Stimulated activated CD8-positive, alpha-beta memory T cell treated with anti-CD3 and anti-CD28 coated beads, Interleukin-15, amount 100 ng/mL, for 1 hour (primary cell): ENCODE data around the gene LSM7.
"Not testable (repeated sequence)": the region's sequence is repeated elsewhere in the genome, so short reads cannot be mapped to it uniquely, and the experiment has no call there.

ENCODE experiments used
- DNase-seq: peaks from one replicate; pipeline ENCODE4 v3.0.0-alpha.2; 2020; ENCODE audit warnings: low read depth

LSM7 gene

DNA sequence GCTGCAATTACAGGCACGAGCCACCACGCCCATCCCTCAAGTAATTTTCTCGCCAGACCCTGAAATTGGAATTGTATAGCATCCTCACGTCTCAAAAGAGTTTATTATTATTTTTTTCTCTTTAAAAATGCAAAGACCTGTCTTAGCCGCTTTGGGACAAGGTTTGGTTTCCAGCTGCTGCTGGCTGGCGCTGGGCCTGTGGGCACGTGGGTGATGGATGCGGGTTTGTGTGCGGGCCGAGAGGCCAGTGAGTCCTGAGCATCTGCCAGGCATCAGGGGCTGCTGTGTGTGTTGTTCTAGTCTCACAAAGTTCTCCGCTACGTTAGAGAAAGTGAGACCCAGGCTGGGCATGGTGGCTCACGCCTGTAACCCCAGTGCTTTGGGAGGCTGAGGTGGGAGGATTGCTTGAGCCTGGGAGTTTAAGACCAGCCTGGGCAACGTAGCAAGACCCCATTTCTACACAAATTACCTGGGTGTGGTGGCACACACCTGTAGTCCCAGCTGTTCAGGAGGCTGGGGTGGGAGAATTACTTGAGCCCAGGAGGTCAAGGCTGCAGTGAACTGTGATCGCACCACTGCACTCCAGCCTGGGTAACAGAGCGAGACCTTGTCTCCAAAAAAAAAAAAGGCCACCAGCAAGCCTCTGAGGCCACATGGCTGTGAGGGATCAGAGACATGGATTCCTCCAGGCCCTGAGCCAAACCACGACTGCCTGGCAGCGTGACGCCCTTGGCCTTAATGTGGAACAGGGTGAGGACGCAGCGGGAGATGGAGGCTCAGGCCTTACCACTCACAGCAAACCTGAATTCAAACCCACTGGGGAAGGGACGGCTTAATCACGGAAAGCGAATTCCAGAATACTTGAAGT is 27.0 kb upstream of the LSM7 start:
- no peak for DNase-seq

DNA sequence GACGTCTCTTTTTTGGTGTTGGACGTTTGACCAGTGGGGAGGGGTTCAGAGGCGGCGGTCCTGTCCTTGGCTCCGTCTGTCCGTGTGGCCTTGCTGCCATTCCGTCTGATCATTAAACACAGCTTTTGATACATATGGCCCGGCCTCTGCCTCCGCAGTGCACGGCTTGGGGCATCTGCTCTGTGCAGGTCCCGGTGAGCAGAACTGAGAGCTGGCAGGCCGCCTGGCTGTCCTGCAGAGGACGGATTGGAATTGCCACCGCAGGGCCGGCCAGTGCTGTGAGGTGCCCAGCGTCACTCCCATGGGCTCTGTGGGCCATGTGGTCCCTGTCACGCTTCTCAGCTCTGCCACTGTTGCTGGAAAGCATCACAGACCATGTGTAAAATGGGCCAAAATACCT is 26.3 kb upstream of the LSM7 start:
- DNase-seq, result no peak

DNA sequence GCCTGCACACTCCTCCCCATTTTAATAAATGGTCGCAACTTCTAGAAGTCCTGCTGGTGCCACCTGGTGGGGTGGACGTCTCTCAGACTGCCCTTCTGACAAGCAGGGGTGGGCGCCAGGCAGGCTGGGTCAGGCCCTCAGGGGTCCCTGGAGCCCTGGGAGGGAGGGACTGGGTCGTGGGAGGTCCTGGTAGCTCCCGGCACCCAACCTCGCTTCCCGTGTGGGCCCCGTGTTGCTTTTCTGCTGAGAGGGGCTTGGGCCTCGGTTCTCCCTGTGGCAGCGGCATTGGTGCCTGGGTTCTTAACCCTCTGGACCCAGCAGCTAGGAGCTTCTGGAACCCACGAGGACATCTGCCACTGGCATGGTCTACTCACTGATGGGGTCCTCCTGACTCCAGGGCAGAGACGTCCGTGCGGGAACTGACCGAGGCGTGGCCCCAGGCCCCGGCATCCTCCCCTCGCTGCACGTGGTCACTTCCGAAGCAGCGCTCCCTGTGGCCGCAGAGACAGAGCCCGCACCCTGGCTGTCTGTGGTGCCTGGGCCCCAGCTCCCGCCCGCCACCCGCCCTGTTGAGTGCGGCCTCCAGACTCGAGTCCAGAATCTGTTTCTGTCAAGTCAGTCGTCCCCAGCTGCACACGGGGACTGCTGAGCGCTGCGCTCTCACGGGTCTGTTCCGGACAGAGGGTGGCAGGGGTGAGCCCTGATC is 25.7 kb upstream of the LSM7 start:
- no peak for DNase-seq

DNA sequence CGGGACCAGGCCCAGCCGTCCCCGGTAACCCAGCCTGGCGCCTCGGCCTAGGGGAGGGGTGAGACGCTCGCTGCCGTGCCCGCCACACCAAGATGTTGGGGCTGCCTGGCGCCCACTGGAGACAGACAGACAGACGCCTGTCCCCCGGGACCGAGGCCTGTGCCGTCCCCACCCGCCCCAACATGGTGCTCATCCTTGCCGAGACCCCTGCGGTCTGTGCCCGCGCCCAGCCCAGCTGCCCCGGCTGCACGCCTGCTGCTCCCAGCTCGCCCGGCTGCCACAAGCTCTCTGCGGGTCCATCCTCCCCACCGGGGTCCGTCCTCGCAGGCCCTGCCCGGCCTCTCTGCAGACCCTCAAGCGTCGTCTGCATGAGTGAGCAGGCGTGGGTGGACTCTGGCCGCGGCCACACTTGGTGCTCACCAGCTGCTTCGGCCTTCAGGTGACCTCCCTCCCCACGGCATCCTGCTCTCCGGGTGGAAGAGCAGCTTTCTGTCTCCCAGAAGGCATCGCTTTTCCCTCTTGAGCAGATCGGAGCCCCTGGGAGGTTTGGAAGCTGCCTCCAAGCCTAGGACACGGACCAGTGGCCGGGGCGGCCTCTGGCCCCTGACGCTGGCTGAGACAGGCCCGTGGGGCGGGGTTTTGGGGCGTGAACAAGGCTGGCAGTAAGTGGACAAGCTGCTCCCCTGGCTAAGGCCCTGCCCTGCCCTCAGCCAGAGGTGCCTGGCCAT is 24.9 kb upstream of the LSM7 start:
- no peak for DNase-seq

DNA sequence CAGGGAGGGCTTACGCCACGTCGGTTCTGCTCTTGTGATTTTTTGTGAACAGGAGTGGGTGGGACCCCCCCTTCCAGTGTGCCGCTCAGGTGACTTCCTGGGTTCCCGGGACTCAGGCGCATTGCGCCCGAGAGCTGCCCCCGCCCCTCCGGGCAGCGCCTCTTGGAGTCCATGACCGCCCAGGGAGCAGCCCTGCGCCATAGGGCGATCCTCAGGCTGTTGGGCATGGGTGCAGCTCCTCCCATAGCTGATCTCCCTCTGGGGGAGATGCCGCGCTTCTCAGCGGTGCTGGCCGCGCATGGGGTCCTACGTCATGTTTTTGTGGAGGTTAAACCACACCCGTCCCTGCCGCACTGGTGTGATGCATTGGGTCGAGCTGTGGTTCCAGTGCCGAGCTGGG is 23.7 kb upstream of the LSM7 start:
- DNase-seq, result no peak

DNA sequence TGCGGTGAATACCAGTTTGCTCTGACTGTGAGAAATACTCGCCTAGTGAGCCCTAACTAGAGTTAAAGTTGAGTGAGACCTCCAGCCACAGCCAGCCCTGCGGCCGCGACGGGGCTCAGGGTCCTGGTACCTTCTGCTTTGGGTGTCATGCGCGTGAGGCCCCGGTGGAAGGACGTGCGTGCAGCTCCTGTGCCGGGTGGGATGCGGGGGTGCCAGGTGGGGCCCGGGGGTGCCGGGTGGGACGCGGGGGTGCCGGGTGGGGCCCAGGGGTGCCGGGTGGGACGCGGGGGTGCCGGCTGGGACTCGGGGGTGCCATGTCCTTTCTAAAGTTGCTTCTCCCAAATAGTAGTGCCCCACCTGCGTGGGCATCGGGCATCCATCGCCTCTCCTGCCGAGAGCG is 23.2 kb upstream of the LSM7 start:
- no peak for DNase-seq

- no peak for DNase-seq
These were observed 22.3 kb upstream of the LSM7 start for GRCh38 chr19:2350656-2351055.

GRCh38 chr19:2349818-2350217 is 21.4 kb upstream of the LSM7 start:
- not testable (repeated sequence) for DNase-seq

DNA sequence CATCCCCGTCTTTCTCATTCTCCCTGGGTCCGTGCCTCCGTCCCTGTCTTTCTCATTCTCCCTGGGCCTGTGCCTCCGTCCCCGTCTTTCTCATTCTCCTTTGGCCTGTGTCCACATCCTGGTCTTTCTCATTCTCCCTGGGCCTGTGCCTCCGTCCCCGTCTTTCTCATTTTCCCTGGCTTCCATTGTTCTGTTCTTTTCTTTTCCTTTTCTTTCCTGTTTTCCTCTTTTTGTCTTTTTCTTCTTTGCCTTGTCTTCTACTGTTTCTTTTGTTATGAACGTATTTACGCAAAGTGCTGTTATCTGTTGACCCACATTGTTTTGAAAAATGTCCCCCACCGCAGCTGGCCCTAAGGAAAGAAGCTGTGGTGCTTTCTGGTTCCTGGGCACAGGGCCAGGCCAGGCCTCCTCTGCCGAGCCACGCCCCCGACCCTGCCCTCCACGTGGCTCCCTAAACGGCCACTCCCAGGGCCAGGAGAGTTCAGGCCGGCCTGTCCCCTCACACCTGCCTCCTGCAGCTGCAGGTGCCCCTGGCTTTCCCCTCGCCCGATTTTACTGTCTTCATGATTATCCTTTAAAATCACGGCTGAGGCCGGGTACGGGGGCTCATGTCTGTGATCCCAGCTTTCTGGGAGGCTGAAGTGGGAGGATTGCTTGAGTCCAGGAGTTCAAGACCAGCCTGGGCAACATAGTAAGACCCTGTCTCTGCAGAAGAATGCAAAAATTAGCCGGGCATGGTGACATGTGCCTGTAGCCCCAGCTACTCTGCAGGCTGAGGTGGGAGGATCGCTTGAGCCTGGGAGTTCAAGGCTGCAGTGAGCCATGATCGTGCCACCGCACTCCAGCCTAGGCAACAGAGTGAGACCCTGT is 17.6 kb upstream of the LSM7 start:
- no peak for DNase-seq

DNA sequence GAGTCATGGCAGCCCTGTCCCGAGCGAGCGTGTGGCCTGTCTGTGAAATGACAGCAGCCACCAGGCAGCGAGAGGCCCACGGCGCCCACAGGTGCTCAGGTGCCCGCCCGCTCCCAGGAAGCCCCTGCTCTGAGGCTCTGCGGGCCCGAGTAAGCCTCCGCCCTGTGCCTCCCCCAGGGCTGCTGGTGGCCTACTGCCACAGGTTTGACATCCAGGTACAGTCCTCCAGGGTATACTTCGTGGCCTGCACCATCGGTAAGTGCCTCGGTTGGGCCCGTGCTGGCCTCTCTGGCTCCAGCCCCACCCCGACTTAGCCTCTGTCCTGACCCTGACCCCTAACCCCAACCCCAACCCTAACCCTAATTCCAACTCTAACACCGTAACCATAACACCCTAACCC is 16.7 kb upstream of the LSM7 start:
- DNase-seq, result no peak

DNA sequence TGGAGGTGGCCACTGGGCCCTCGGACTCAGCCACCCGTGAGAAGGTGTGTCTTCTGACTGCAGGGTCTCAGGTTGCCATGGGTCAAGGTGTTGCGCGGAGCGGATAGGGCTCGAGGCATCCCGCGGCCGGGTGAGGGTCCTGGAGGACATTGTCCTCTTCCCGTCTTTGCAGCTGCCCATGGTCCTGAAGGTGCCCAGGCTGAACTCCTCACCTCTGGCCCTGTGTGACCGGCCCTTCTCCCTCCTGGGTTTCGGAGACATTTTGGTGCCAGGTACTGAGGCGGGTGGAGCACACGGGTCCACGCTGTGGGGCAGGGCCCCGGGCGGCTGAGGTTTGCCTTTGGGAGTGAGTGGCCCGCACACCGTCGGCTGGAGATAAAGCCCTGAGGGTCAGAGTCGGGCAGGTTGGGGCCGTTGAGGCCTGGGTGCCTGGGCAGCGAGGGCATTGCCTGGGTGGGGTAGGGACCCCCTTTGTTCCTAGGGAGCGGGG is 16.0 kb upstream of the LSM7 start:
- no peak for DNase-seq

- no peak for DNase-seq
These were observed 15.1 kb upstream of the LSM7 start for GRCh38 chr19:2343289-2343982.

- no peak for DNase-seq
These were observed 14.4 kb upstream of the LSM7 start for GRCh38 chr19:2342656-2343288.

- DNase-seq, result no peak
These were observed 13.6 kb upstream of the LSM7 start for GRCh38 chr19:2341982-2342381.

GRCh38 chr19:2341244-2341751 is 12.9 kb upstream of the LSM7 start:
- DNase-seq, result no peak

- no peak for DNase-seq
These were observed 12.3 kb upstream of the LSM7 start for GRCh38 chr19:2340496-2341243.

GRCh38 chr19:2339644-2340310 is 11.4 kb upstream of the LSM7 start:
- DNase-seq, result no peak

DNA sequence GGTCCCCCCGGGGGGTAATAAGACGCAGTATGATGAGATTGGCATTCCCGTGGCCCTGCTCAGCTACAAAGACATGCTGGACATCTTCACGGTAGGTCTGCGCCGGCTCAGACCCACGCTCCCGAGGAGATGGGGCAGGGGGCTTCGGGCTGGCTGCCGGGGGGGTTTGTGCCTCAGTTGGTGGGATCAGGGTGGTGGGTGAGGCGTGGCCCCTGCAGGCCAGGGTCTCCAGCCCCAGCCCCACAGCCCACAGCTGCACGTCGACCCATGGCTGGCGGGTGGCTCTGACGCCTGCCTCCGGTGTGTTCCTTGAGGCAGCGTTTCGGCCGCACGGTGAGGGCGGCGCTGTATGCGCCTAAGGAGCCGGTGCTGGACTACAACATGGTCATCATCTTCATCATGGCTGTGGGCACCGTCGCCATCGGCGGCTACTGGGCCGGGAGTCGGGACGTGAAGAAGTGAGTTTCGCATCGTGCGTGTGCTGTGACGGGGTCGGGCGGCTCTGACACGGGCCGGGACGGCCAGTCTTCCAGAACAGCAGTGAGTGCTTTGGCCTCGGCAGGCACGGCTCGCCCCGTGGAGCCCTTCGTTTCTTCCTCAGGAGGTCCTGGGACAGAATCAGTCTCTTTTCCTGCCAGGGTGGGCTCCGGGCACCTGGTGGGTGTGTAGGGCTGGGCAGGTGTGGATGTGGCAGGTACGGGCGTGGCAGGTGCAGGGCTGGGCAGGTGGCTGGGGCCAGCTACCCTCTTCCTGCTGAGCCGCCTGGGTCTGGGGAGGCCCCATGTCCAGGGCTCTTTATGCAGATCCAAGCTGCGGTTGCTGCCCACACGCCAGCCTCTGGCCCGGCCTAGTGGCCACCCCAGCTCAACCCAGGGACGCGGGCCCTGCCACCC is 10.6 kb upstream of the LSM7 start:
- no peak for DNase-seq
